Measurements from ENCODE around the gene OTOGL. TPM values are rescaled to one million over a fixed set of nuclear protein-coding genes. Genes with fewer than 3 reads are reported as not detected.

Gene OTOGL
- total RNA-seq, 1 donor from 2014 or later: 0.51 TPM

DNA sequence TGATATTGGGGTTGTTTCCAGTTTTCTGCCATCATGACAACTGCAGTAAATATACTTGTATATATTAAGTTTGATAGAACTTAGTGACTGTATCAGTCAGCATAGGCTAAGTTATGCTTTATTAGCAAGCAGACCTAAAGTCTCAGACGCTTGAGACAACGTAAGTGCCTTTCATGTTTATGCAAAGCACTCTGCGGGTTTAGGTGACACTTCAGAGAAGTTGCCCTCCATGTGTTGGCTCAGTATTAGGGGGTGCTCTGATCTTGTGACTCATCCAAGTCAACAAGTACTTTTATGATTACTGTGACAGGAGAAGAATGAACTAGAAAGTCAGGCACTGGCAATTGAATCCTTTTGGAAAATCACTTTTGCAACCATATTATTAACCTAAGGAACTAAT, 13.3 kb upstream of the OTOGL start:
- TF ChIP-seq CTCF (IDR thresholded peaks at IDR 0.05; ENCODE audit: unreplicated experiment): no peak
- Mint-ChIP-seq H3K4me1 (peaks cover 9% of the 10 kb centered on the region), H3K4me3 (no peak overlapping the region), H3K9me3 (peaks cover 37% of the 10 kb centered on the region), H3K27me3 (ENCODE audit: low read depth) (no peaks in the 10 kb centered on the region), H3K36me3 (peaks cover 8% of the 10 kb centered on the region), H3K27ac (no peak overlapping the region)
- no peak for DNase-seq (ENCODE audit: low spot score in 2 of 2, unreplicated experiment in 2 of 2)

DNA sequence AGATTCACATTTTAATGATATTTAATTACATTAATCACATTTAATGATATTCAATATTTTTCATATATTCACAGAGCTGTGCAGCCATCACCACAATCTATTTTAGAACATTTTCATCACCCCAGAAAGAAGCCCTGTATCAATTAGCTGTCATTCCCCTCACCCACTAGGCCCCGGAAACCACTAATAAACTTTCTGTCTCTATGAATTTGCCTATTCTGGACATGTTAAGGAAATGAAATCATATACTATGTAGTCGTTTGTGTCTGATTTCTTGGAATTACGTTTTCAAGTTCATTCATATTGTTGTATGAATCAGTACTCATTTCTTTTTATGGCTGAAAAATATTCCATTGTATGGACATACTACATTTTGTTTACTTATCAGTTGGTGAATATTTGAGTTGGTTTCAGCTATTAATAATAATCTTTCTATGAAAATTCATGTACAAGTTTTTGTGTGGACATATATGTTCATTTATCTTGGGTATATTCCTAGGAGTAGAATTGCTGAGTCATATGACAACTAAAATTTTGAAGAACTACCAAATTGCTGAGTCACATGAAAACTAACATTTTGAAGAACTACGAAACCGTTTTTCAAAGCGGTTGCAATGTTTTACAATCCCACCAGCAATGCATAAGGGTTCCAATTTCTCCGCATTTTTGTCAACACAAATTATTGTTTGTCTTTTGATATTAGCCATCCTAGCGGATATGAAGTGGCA, 11.7 kb upstream of the OTOGL start:
- Mint-ChIP-seq H3K36me3 (no peaks in the 10 kb centered on the region), H3K9me3 (peaks cover 29% of the 10 kb centered on the region), H3K4me3 (no peak overlapping the region)

GRCh38 chr12:80100591-80100990, 1.3 kb downstream of the OTOGL start:
- peak overlapping the region; percentile 77 for H3K27ac Mint-ChIP-seq
- H3K4me3 Mint-ChIP-seq: no peak overlapping the region
- TF ChIP-seq CTCF (IDR thresholded peaks at IDR 0.05; ENCODE audit: unreplicated experiment): no peak
- DNase-seq (ENCODE audit: low spot score in 2 of 2, unreplicated experiment in 2 of 2): no peak
- no peaks in the 10 kb centered on the region for H3K27me3 Mint-ChIP-seq (ENCODE audit: low read depth)
- H3K9me3 Mint-ChIP-seq: peaks cover 4% of the 10 kb centered on the region
- peaks cover 37% of the 10 kb centered on the region for H3K4me1 Mint-ChIP-seq
- no peaks in the 10 kb centered on the region for H3K36me3 Mint-ChIP-seq

More for the DNA sequence above, 11.7 kb upstream of the OTOGL start:
- DNase-seq (ENCODE audit: low spot score in 2 of 2, unreplicated experiment in 2 of 2): no peak
- H3K27me3 Mint-ChIP-seq (ENCODE audit: low read depth): no peaks in the 10 kb centered on the region
- no peak for TF ChIP-seq CTCF (IDR thresholded peaks at IDR 0.05; ENCODE audit: unreplicated experiment)
- peaks cover 9% of the 10 kb centered on the region for H3K4me1 Mint-ChIP-seq
- no peak overlapping the region for H3K27ac Mint-ChIP-seq

- Mint-ChIP-seq H3K4me3 (no peak overlapping the region), H3K9me3 (peaks cover 4% of the 10 kb centered on the region), H3K4me1 (peaks cover 37% of the 10 kb centered on the region), H3K36me3 (no peaks in the 10 kb centered on the region), H3K27ac (peak overlapping the region; percentile 77), H3K27me3 (ENCODE audit: low read depth) (no peaks in the 10 kb centered on the region)
- DNase-seq (ENCODE audit: low spot score in 2 of 2, unreplicated experiment in 2 of 2): no peak
- no peak for TF ChIP-seq CTCF (IDR thresholded peaks at IDR 0.05; ENCODE audit: unreplicated experiment)
Observed at GRCh38 chr12:80101126-80101525, 1.8 kb downstream of the OTOGL start.

DNA sequence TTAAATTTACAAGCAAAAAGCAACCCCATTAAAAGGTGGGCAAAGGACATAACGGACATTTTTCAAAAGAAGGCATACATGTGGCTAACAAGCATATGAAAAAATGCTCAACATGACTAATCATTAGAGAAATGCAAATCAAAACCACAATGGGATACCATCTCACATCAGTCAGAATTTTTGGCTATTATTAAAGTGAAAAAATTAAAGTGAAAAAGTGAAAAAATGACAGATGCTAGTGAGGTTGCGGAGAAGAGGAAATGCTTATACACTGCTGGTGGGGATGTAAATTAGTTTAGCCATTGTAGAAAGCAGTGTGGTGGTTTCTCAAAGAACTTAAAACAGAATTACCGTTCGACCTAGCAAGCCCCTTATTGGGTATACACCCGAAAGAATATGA, 7.9 kb downstream of the OTOGL start:
- Mint-ChIP-seq H3K27ac (no peak overlapping the region), H3K27me3 (ENCODE audit: low read depth) (no peaks in the 10 kb centered on the region), H3K36me3 (no peaks in the 10 kb centered on the region), H3K9me3 (peaks cover 4% of the 10 kb centered on the region), H3K4me1 (peaks cover 6% of the 10 kb centered on the region), H3K4me3 (no peak overlapping the region)
- DNase-seq (ENCODE audit: low spot score in 2 of 2, unreplicated experiment in 2 of 2): no peak
- TF ChIP-seq CTCF (IDR thresholded peaks at IDR 0.05; ENCODE audit: unreplicated experiment): no peak

All from mesothelial cell of epicardium (in vitro differentiated cells).